CD14-positive monocyte (primary cell): ENCODE measurements around the gene FOXM1. TPM values are rescaled to one million over a fixed set of nuclear protein-coding genes. Genes with fewer than 3 reads are reported as not detected.
"Not testable (repeated sequence)": the region's sequence is repeated elsewhere in the genome, so short reads cannot be mapped to it uniquely, and the experiment has no call there.

Source experiments
- DNase-seq, 3 donors: peaks; one replicate each; pipeline ENCODE4 v3.0.0-alpha.2; 2011 to 2022
- H2AFZ ChIP-seq: 2 replicates; pipeline ENCODE4 v1.6.0; 2012; ENCODE audit warnings: mild to moderate bottlenecking, low read depth, low read length, inconsistent platforms; ENCODE audit not compliant: insufficient read depth, poor library complexity, severe bottlenecking
- H3K27ac ChIP-seq, 2 donors: 1 replicate in 1 of 2; 2 replicates in 1 of 2; pipeline ENCODE4 v1.5.1; 2012 to 2013; ENCODE audit warnings: low read length in 2 of 2, control low read depth in 1 of 2, inconsistent platforms in 1 of 2, low read depth in 1 of 2, mild to moderate bottlenecking in 1 of 2
- H3K27me3 ChIP-seq, 2 donors: one replicate each; pipeline versions ENCODE4 v1.6.0 to v1.6.1; 2011 to 2013; ENCODE audit warnings: low read length in 2 of 2; ENCODE audit not compliant: control insufficient read depth in 2 of 2, insufficient read depth in 2 of 2
- H3K36me3 ChIP-seq, 2 donors: replicated peaks in 1 of 2; 1 replicate in 1 of 2; 2 replicates in 1 of 2; pipeline versions ENCODE4 v1.5.1 to v1.6.1; 2012 to 2013; ENCODE audit warnings: low read length in 2 of 2, control low read depth in 1 of 2, inconsistent platforms in 1 of 2, mild to moderate bottlenecking in 1 of 2; ENCODE audit not compliant: insufficient read depth in 2 of 2, control insufficient read depth in 1 of 2
- H3K4me1 ChIP-seq, 2 donors: 1 replicate in 1 of 2; 2 replicates in 1 of 2; pipeline versions ENCODE4 v1.5.1 to v1.6.1; 2012 to 2013; ENCODE audit warnings: low read length in 2 of 2, control low read depth in 1 of 2, inconsistent platforms in 1 of 2, mild to moderate bottlenecking in 1 of 2, moderate library complexity in 1 of 2; ENCODE audit not compliant: insufficient read depth in 2 of 2, control insufficient read depth in 1 of 2
- H3K4me2 ChIP-seq: replicated peaks from 2 replicates; pipeline ENCODE3; 2012; ENCODE audit warnings: low read length, moderate library complexity, mild to moderate bottlenecking; ENCODE audit not compliant: poor library complexity, severe bottlenecking; ENCODE audit errors: extremely low read depth
- H3K4me3 ChIP-seq, 3 experiments: fragments of 200-600 bp in 1 of 3; sonication (generic) in 1 of 3; replicated peaks in 1 of 3; 1 replicate in 2 of 3; 2 replicates in 1 of 3; pipeline ENCODE4 v1.5.1; 2011 to 2013; ENCODE audit warnings: low read length in 3 of 3, mild to moderate bottlenecking in 3 of 3, control low read depth in 2 of 3, low read depth in 2 of 3, inconsistent platforms in 1 of 3, moderate library complexity in 1 of 3
- H3K79me2 ChIP-seq: 2 replicates; pipeline ENCODE4 v1.6.0; 2012; ENCODE audit warnings: mild to moderate bottlenecking, control low read depth, inconsistent platforms, low read length, moderate library complexity; ENCODE audit not compliant: insufficient read depth
- H3K9ac ChIP-seq: 2 replicates; pipeline ENCODE4 v1.6.0; 2017; ENCODE audit warnings: low read length, mild to moderate bottlenecking; ENCODE audit not compliant: insufficient read depth, poor library complexity, severe bottlenecking
- H3K9me3 ChIP-seq, 2 donors: replicated peaks in 1 of 2; 1 replicate in 1 of 2; 2 replicates in 1 of 2; pipeline versions ENCODE4 v1.5.1 to v1.6.1; 2012 to 2013; ENCODE audit warnings: low read length in 2 of 2, control low read depth in 1 of 2; ENCODE audit not compliant: control insufficient read depth in 1 of 2, insufficient read depth in 1 of 2
- H4K20me1 ChIP-seq: 2 replicates; pipeline ENCODE4 v1.6.0; 2012; ENCODE audit warnings: mild to moderate bottlenecking, low read length, control low read depth, moderate library complexity; ENCODE audit not compliant: insufficient read depth
- H3K27ac Mint-ChIP-seq, 7 donors: one replicate each; pipeline ENCODE4 v1.8.0; 2020; ENCODE audit warnings: mild to moderate bottlenecking in 7 of 7, mixed read lengths in 7 of 7, moderate library complexity in 6 of 7, inconsistent platforms in 2 of 7
- H3K27me3 Mint-ChIP-seq, 3 donors: one replicate each; pipeline ENCODE4 v1.8.0; 2021 to 2022; ENCODE audit warnings: low read depth in 3 of 3, mild to moderate bottlenecking in 3 of 3, mixed read lengths in 3 of 3, moderate library complexity in 3 of 3, inconsistent platforms in 1 of 3
- H3K36me3 Mint-ChIP-seq, 2 donors: one replicate each; pipeline ENCODE4 v1.8.0; 2020; ENCODE audit warnings: mixed read lengths in 2 of 2, inconsistent platforms in 1 of 2, mild to moderate bottlenecking in 1 of 2
- H3K4me1 Mint-ChIP-seq: one replicate; pipeline ENCODE4 v1.8.0; 2020; ENCODE audit warnings: mild to moderate bottlenecking, mixed read lengths
- H3K4me3 Mint-ChIP-seq, 2 donors: one replicate each; pipeline ENCODE4 v1.8.0; 2020; ENCODE audit warnings: mild to moderate bottlenecking in 2 of 2, mixed read lengths in 2 of 2, moderate library complexity in 1 of 2
- H3K9me3 Mint-ChIP-seq, 7 donors: one replicate each; pipeline ENCODE4 v1.8.0; 2020 to 2022; ENCODE audit warnings: mixed read lengths in 7 of 7, mild to moderate bottlenecking in 6 of 7, moderate library complexity in 6 of 7, inconsistent platforms in 2 of 7
- CTCF ChIP-seq: fragments of 200-600 bp; IDR thresholded peaks from one replicate; pipeline ENCODE4 v1.8.0; 2022; ENCODE audit warnings: antibody characterized with exemption, mild to moderate bottlenecking
- WGBS: methylation state at CpG from one replicate; pipeline ENCODE4 v1.1.5; 2013; ENCODE audit warnings: missing lambda C conversion rate; ENCODE audit not compliant: insufficient coverage; 5-methylcytosine and 5-hydroxymethylcytosine counted together
- intact Hi-C, 2 donors: fragments of 100-400 bp; cut with micrococcal nuclease; formaldehyde crosslinking; loops; one replicate each; pipeline versions ENCODE4 v1.15.0 to v1.15.1; 2023
- polyA plus RNA-seq, 3 donors: library from polyadenylated mRNA; depleted of rRNA in 1 of 3; unstranded in 2 of 3; stranded (reverse) in 1 of 3; fragments of 300-500 nt in 2 of 3; fragments of >200 nt in 1 of 3; fragmentation: Illumina TruSeq in 2 of 3; gene quantifications; 1 replicate in 2 of 3; 2 replicates in 1 of 3; pipeline ENCODE4 v1.2.3, GENCODE V29; 2012 to 2021

Gene FOXM1
- polyA plus RNA-seq, 3 donors = 0.03 TPM; not detected in 2

GRCh38 chr12:2864198-2864597 lies 12.8 kb downstream of the FOXM1 start:
- Mint-ChIP-seq H3K36me3 (peaks cover 62 to 95% of the 10 kb centered on the region in 2 donors), H3K27me3 (peaks cover 0 to 2% (median 0%) of the 10 kb centered on the region in 3 donors), H3K4me1 (no peaks in the 10 kb centered on the region), H3K9me3 (no peaks in the 10 kb centered on the region), H3K27ac (peak overlapping the region in 3 of 7 donors; percentile 2 to 54 (median 41)), H3K4me3 (no peak overlapping the region)
- no peaks in the 10 kb centered on the region for H3K79me2 ChIP-seq
- no peak overlapping the region for H3K9ac ChIP-seq
- no peak for DNase-seq
- no peak overlapping the region for H3K27ac ChIP-seq
- H2AFZ ChIP-seq = no peak overlapping the region
- 99% methylated on average over 8 of the region's 9 CpGs for WGBS
- no peak overlapping the region for H3K4me2 ChIP-seq
- H3K27me3 ChIP-seq = no peaks in the 10 kb centered on the region
- intact Hi-C loops = no loop called here
- peaks cover 52 to 88% of the 10 kb centered on the region in 2 donors for H3K36me3 ChIP-seq
- no peak for TF ChIP-seq CTCF
- H3K4me1 ChIP-seq = no peaks in the 10 kb centered on the region
- H3K9me3 ChIP-seq = no peaks in the 10 kb centered on the region
- no peaks in the 10 kb centered on the region for H4K20me1 ChIP-seq
- H3K4me3 ChIP-seq = no peak overlapping the region

- H3K4me1 Mint-ChIP-seq, H3K27ac ChIP-seq, H3K4me2 ChIP-seq, H3K4me3 ChIP-seq, H3K9me3 Mint-ChIP-seq, intact Hi-C loops, H3K4me3 Mint-ChIP-seq, H4K20me1 ChIP-seq, H3K9ac ChIP-seq, H2AFZ ChIP-seq, H3K27me3 Mint-ChIP-seq, H3K27me3 ChIP-seq, H3K4me1 ChIP-seq, H3K9me3 ChIP-seq, DNase-seq, H3K79me2 ChIP-seq: not testable (repeated sequence)
- Mint-ChIP-seq H3K27ac (peak overlapping the region in 2 of 7 donors; percentile 42 to 75), H3K36me3 (peaks cover 65 to 95% of the 10 kb centered on the region in 2 donors)
- H3K36me3 ChIP-seq = peaks cover 52 to 89% of the 10 kb centered on the region in 2 donors
- 100% methylated on average over 6 of the region's 7 CpGs for WGBS
These were observed 13.6 kb downstream of the FOXM1 start for GRCh38 chr12:2863402-2863801.
